ENCODE data around the gene GLS2. TPM values are rescaled to one million over a fixed set of nuclear protein-coding genes. Genes with fewer than 3 reads are reported as not detected.
A peak's percentile ranks its signal among the peaks of the same experiment; 100 is the strongest.

Gene GLS2
- total and polyA plus RNA-seq, 9 of the 15 experiments (the other 6 are each of a cell fraction or from before 2014, with no cell fraction given): 0.11 TPM; not detected in 8

GRCh38 chr12:56488041-56488955 lies at the start of gene GLS2 (continued):
- TF ChIP-seq, protein P1, sequence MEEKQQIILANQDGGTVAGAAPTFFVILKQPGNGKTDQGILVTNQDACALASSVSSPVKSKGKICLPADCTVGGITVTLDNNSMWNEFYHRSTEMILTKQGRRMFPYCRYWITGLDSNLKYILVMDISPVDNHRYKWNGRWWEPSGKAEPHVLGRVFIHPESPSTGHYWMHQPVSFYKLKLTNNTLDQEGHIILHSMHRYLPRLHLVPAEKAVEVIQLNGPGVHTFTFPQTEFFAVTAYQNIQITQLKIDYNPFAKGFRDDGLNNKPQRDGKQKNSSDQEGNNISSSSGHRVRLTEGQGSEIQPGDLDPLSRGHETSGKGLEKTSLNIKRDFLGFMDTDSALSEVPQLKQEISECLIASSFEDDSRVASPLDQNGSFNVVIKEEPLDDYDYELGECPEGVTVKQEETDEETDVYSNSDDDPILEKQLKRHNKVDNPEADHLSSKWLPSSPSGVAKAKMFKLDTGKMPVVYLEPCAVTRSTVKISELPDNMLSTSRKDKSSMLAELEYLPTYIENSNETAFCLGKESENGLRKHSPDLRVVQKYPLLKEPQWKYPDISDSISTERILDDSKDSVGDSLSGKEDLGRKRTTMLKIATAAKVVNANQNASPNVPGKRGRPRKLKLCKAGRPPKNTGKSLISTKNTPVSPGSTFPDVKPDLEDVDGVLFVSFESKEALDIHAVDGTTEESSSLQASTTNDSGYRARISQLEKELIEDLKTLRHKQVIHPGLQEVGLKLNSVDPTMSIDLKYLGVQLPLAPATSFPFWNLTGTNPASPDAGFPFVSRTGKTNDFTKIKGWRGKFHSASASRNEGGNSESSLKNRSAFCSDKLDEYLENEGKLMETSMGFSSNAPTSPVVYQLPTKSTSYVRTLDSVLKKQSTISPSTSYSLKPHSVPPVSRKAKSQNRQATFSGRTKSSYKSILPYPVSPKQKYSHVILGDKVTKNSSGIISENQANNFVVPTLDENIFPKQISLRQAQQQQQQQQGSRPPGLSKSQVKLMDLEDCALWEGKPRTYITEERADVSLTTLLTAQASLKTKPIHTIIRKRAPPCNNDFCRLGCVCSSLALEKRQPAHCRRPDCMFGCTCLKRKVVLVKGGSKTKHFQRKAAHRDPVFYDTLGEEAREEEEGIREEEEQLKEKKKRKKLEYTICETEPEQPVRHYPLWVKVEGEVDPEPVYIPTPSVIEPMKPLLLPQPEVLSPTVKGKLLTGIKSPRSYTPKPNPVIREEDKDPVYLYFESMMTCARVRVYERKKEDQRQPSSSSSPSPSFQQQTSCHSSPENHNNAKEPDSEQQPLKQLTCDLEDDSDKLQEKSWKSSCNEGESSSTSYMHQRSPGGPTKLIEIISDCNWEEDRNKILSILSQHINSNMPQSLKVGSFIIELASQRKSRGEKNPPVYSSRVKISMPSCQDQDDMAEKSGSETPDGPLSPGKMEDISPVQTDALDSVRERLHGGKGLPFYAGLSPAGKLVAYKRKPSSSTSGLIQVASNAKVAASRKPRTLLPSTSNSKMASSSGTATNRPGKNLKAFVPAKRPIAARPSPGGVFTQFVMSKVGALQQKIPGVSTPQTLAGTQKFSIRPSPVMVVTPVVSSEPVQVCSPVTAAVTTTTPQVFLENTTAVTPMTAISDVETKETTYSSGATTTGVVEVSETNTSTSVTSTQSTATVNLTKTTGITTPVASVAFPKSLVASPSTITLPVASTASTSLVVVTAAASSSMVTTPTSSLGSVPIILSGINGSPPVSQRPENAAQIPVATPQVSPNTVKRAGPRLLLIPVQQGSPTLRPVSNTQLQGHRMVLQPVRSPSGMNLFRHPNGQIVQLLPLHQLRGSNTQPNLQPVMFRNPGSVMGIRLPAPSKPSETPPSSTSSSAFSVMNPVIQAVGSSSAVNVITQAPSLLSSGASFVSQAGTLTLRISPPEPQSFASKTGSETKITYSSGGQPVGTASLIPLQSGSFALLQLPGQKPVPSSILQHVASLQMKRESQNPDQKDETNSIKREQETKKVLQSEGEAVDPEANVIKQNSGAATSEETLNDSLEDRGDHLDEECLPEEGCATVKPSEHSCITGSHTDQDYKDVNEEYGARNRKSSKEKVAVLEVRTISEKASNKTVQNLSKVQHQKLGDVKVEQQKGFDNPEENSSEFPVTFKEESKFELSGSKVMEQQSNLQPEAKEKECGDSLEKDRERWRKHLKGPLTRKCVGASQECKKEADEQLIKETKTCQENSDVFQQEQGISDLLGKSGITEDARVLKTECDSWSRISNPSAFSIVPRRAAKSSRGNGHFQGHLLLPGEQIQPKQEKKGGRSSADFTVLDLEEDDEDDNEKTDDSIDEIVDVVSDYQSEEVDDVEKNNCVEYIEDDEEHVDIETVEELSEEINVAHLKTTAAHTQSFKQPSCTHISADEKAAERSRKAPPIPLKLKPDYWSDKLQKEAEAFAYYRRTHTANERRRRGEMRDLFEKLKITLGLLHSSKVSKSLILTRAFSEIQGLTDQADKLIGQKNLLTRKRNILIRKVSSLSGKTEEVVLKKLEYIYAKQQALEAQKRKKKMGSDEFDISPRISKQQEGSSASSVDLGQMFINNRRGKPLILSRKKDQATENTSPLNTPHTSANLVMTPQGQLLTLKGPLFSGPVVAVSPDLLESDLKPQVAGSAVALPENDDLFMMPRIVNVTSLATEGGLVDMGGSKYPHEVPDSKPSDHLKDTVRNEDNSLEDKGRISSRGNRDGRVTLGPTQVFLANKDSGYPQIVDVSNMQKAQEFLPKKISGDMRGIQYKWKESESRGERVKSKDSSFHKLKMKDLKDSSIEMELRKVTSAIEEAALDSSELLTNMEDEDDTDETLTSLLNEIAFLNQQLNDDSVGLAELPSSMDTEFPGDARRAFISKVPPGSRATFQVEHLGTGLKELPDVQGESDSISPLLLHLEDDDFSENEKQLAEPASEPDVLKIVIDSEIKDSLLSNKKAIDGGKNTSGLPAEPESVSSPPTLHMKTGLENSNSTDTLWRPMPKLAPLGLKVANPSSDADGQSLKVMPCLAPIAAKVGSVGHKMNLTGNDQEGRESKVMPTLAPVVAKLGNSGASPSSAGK (IDR thresholded peaks at IDR 0.05): peak; percentile 79
- TF ChIP-seq NKRF (IDR thresholded peaks at IDR 0.05; ENCODE audit: borderline replicate concordance): no peak
- no peak for TF ChIP-seq C11orf30 (IDR thresholded peaks at IDR 0.05; ENCODE audit: low read depth)
- no peak for TF ChIP-seq MYBL2 (IDR thresholded peaks at IDR 0.05; ENCODE audit: low read depth)
- no peak for TF ChIP-seq MYBL2 (CRISPR knock-in tag; IDR thresholded peaks at IDR 0.05; ENCODE audit: borderline replicate concordance)
- no peak for TF ChIP-seq TEAD4 (IDR thresholded peaks at IDR 0.05; ENCODE audit: low read length)
- TF ChIP-seq TEAD4 (CRISPR knock-in tag; IDR thresholded peaks at IDR 0.05; ENCODE audit: borderline replicate concordance): no peak
- no peak for TF ChIP-seq CC2D1A (IDR thresholded peaks at IDR 0.05)
- TF ChIP-seq DIDO1 (tag; IDR thresholded peaks at IDR 0.05; ENCODE audit: low read depth): no peak
- TF ChIP-seq BACH1 (tag; IDR thresholded peaks at IDR 0.05): no peak
- peak; percentile 25 for TF ChIP-seq SP2 (IDR thresholded peaks at IDR 0.05; ENCODE audit: extremely low read depth, low read depth, low read length, poor library complexity, severe bottlenecking)
- TF ChIP-seq MAX (CRISPR knock-in tag; IDR thresholded peaks at IDR 0.05): 0 out of 2 replicates have a peak, but pooled peaks have one; percentile 23

Data from K562 (cell line).